ENCODE data around the gene ETFA. TPM values are rescaled to one million over a fixed set of nuclear protein-coding genes. Genes with fewer than 3 reads are reported as not detected.
A peak's percentile ranks its signal among the peaks of the same experiment; 100 is the strongest.
"Not testable (repeated sequence)": the region's sequence is repeated elsewhere in the genome, so short reads cannot be mapped to it uniquely, and the experiment has no call there.

The ETFA gene
- total and polyA plus RNA-seq, 8 donors = 102 to 148 (median 130) TPM

DNA sequence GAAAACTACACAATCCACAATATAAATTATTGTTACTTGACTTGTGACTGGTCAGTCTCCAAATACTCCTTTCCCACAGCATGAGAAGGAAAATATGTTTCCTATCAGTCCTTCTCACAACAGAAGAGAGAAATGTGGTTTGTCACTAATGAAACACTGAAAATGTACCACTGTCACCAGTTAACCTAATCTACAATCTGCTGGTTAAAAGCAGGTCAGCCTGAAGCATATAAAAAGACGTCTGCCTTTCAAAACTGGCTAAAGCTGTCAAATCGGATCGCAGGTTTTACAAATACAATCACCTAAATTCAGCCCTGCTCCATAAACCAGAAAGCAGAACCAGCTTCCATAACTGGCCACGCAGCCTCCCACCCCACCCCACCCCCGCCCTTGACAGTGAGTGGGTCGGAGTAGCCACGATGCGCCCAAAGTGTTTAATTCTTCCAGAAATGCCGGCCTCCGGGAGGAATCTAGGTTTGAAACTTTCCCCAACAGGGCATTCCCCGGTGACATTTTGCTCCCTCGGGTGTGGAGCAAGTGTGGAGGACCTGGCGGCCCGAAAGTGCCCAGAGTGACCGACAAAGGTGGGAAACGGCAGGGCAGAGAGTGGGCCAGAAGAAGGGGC lies 682 bp downstream of the ETFA start:
- TF ChIP-seq, protein P1, sequence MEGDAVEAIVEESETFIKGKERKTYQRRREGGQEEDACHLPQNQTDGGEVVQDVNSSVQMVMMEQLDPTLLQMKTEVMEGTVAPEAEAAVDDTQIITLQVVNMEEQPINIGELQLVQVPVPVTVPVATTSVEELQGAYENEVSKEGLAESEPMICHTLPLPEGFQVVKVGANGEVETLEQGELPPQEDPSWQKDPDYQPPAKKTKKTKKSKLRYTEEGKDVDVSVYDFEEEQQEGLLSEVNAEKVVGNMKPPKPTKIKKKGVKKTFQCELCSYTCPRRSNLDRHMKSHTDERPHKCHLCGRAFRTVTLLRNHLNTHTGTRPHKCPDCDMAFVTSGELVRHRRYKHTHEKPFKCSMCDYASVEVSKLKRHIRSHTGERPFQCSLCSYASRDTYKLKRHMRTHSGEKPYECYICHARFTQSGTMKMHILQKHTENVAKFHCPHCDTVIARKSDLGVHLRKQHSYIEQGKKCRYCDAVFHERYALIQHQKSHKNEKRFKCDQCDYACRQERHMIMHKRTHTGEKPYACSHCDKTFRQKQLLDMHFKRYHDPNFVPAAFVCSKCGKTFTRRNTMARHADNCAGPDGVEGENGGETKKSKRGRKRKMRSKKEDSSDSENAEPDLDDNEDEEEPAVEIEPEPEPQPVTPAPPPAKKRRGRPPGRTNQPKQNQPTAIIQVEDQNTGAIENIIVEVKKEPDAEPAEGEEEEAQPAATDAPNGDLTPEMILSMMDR (IDR thresholded peaks at IDR 0.05) = no peak
- Histone ChIP-seq H3K4me1 (peaks cover 0 to 46% of the 10 kb centered on the region in 2 donors), H3K9me3 (no peaks in the 10 kb centered on the region), H3K27me3 (no peaks in the 10 kb centered on the region), H3K4me3 (peak overlapping the region; percentile 84 to 85), H3K36me3 (no peaks in the 10 kb centered on the region), H3K27ac (peak overlapping the region; percentile 82 to 90)
- intact Hi-C loops (cut with DNase I) = no loop called here
- ATAC-seq (peak; percentile 55), DNase-seq (peak in 1 of 4 donors; percentile 21)

DNA sequence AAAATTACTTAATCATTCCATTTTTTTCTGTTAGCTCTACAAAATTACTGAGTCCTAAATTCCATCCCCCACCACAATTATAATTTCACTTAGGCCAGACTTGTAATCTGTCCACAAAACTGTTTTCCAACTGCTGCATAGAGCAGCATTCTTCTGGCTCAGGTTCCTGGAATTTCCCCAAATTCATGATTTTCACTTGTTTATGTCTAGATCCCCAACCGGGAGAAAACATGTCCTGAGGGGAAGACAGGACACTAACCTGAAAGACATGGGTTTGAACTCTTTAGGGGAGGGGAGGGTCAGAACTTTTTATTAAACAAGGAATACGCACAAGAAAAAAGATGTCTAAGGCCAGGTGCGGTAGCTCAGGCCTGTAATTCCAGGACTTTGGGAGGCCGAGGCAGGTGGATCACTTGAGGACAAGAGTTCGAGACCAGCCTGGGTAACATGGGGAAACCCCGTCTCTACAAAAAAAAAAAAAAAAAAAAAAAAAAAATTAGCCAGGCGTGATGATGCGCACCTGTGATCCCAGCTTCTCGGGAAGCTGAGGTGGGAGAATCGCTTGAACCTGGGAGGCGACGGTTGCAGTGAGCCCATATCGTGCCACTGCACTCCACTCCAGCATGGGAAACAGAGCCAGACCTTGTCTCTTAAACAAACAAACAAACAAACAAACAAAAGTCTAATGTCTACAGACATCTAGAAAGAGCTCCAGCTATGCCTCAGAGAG lies 1.5 kb downstream of the ETFA start:
- H3K9me3 ChIP-seq = no peaks in the 10 kb centered on the region
- intact Hi-C loops (cut with DNase I) = no loop called here
- TF ChIP-seq, protein P1 (IDR thresholded peaks at IDR 0.05) = no peak
- no peaks in the 10 kb centered on the region for H3K27me3 ChIP-seq
- H3K36me3 ChIP-seq = no peaks in the 10 kb centered on the region
- peak overlapping the region in 1 of 2 donors; percentile 85 for H3K4me3 ChIP-seq
- DNase-seq = peak in 2 of 4 donors; percentile 27 to 58
- H3K27ac ChIP-seq = no peak overlapping the region
- peaks cover 0 to 49% of the 10 kb centered on the region in 2 donors for H3K4me1 ChIP-seq
- ATAC-seq = no peak

DNA sequence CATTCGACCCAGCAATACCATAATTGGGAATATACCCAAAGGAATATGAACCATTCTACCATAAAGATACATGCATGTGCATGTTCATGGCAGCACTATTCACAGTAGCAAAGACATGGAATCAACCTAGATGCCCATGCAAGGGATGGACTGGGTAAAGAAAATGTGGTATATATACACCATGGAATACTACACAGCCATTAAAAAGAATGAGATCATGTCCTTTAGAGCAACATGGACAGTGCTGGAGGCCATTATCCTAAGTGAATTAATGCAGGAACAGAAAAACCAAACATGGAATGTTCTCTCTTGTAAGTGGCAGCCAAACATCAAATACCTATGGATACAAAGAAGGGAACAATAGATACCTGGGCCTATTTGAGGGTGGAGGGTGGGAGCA lies 7.4 kb downstream of the ETFA start:
- no peak for ATAC-seq
- intact Hi-C loops (cut with DNase I) = no loop called here
- Histone ChIP-seq H3K27ac (no peak overlapping the region), H3K4me1 (peaks cover 3 to 41% of the 10 kb centered on the region in 2 donors), H3K9me3 (no peaks in the 10 kb centered on the region), H3K4me3 (no peak overlapping the region), H3K27me3 (no peaks in the 10 kb centered on the region), H3K36me3 (no peaks in the 10 kb centered on the region)
- TF ChIP-seq, protein P1 (IDR thresholded peaks at IDR 0.05) = no peak
- no peak for DNase-seq

DNA sequence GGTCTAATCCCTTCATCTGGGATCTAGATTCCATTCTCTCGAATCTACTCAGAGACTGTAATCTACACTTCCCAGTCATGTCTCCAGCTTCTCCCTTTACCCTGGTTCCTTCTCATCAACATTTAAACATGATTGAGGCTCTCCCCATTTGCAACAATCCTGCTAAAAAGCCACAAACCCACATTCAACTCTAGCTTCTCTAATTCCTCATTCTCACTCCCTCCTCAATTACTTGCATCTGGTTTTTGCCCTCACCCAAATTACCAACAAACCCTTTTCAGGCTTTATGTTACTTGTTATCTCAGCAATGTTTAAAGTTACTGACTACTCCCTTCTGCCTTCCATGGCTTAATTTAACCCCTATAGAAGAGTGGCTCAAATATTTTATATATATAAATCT lies 11.5 kb downstream of the ETFA start:
- H3K4me3 ChIP-seq = no peak overlapping the region
- H3K4me1 ChIP-seq = peaks cover 5 to 23% of the 10 kb centered on the region in 2 donors
- no peaks in the 10 kb centered on the region for H3K9me3 ChIP-seq
- no peaks in the 10 kb centered on the region for H3K36me3 ChIP-seq
- intact Hi-C loops (cut with DNase I) = no loop called here
- DNase-seq (no peak), ATAC-seq (no peak)
- TF ChIP-seq, protein P1 (IDR thresholded peaks at IDR 0.05) = no peak
- no peak overlapping the region for H3K27ac ChIP-seq
- no peaks in the 10 kb centered on the region for H3K27me3 ChIP-seq

DNA sequence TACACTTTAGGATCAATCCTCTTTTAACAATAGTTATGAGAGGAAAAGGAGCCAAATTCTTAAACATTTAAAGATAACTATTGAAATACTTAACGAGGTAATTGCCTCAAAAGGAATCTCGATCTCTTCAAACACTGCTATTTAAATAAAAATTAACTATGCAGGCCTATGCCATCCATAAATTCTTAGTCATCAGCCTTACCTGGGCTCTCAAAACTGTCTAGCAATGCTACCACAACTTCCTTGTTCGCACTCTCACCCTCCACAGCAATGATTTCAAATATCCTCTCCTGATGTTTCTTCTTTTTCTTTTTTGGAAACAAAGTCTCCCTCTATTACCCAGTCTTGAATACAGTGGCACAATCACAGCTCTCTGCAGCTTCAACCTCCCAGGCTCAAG lies 12.3 kb downstream of the ETFA start:
- no peak for DNase-seq
- no peaks in the 10 kb centered on the region for H3K9me3 ChIP-seq
- peaks cover 5 to 23% of the 10 kb centered on the region in 2 donors for H3K4me1 ChIP-seq
- no peak overlapping the region for H3K4me3 ChIP-seq
- no peaks in the 10 kb centered on the region for H3K36me3 ChIP-seq
- intact Hi-C loops (cut with DNase I) = no loop called here
- ATAC-seq = peak; percentile 53
- no peaks in the 10 kb centered on the region for H3K27me3 ChIP-seq
- TF ChIP-seq, protein P1 (IDR thresholded peaks at IDR 0.05) = no peak
- H3K27ac ChIP-seq = no peak overlapping the region

DNA sequence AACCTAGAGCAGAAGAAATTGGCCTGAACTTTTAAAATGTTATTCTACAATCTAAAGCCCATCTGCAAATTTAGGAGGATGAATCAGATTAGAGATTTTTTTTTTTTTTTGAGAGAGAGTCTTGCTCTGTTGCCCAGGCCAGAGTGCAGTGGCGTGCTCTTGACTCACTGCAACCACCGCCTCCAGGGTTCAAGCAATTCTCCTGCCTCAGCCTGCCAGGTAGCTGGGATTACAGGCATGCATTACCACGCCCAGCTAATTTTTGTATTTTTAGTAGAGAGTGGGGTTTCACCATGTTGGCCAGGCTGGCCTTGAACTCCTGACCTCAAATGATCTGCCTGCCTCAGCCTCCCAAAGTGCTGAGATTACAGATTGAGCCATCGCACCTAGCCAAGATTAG lies 13.3 kb downstream of the ETFA start:
- H3K27ac ChIP-seq; H3K4me3 ChIP-seq; DNase-seq; H3K9me3 ChIP-seq; H3K36me3 ChIP-seq; intact Hi-C loops (cut with DNase I); ATAC-seq; H3K27me3 ChIP-seq: not testable (repeated sequence)
- H3K4me1 ChIP-seq = peaks cover 5 to 27% of the 10 kb centered on the region in 2 donors
